ENCODE data around the gene C12orf76.
"Not testable (repeated sequence)": the region's sequence is repeated elsewhere in the genome, so short reads cannot be mapped to it uniquely, and the experiment has no call there.

The C12orf76 gene, protein sequence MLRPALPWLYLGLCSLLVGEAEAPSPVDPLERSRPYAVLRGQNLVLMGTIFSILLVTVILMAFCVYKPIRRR

DNA sequence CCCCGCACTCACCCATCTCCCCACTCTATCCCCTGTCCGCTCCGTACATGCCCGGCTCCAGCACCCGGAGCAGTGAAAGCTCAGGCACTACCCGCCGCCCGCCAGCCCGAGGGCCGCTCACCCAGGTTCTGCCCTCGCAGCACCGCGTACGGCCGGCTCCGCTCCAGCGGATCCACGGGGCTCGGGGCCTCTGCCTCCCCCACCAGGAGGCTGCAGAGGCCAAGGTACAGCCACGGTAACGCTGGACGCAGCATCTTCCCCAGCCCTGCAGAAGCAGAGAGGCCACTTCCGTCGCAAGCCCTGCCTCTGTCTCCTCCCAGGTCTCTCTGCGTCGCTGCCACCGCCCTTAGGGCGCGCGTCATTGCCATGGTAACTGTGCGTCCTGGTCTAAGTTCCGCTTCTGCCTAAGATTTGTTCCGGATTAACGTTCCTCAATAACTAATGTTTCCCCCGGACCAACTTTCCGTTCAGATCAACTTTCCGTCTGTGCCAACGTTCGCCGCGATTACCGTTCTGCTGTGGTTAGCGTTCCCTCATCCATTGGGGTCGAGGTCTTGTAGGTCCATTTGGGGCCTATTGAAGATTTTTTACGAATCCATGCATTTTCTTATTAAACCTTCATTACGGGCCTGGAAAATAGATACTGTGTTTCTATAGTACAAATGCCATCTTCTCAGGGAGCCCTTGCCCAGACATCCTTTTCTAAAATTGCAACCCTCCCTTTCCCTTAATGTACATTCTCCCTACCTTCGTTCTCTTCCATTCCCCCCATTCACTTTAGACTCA lies at the start of gene C12orf76:
Gene C12orf76, minus strand, starts transcription at position 281 of the 786 bp plus-strand sequence. Its CDS starts 27 bp downstream, at position 254.
- peak; percentile 99 for DNase-seq

DNA sequence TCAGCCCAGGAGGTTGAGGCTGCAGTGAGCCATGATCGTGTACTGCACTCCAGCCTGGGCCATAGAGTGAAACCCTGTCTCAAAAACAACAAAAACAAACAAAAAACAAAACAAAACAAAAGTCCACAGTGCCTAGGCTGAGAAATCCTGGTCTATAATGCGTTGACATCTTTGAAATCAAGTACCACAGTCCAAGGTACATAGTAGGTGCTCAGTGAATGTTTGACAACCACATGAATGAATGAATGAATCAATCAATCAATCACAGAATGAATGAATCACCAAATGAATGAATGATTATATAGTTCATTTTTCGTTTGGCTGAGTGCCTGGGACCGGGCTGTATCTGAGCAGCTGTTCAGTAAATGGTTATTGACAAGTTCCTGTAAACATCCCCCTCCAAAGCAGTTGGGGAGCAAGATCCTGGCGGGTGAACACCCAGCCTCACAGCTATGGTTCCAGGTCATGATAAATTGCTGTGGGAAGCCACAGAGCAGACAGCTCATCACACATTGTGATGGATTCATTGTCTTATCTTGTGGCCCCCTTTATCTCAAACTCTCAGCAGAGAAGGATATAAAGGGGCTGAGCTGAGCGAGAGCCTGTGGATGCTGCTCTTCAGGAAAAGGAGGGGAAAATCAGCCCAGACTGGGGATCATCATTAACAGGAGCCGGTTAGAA lies 45.4 kb upstream of the C12orf76 start:
- no peak for DNase-seq

DNA sequence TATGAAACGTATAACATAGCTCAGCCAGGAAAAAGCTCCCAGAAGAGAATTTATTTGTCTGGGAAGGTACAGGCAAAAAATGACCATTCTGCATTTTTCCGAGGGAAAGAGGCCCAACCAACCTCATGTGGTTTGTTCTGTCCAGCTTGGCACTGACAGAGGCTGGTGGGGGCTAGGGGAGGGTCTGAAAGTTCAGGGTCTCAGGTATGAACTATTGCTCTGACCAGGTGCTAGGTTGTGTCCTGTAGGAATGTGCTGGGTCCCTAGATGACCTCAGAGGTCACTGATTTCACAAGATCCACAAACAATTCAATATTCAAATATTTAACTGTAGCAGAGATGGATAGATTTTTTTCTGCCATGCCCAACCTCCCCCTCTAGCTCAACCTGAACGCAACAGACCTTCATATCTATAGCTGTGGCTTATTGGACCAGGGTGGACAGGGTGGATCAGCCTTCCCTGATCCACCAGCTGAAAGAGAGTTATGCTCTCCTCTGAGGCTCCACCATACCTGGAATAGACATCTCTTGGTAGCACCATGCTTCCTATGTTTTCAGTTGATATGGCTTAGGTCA lies 42.9 kb upstream of the C12orf76 start:
- DNase-seq = no peak

DNA sequence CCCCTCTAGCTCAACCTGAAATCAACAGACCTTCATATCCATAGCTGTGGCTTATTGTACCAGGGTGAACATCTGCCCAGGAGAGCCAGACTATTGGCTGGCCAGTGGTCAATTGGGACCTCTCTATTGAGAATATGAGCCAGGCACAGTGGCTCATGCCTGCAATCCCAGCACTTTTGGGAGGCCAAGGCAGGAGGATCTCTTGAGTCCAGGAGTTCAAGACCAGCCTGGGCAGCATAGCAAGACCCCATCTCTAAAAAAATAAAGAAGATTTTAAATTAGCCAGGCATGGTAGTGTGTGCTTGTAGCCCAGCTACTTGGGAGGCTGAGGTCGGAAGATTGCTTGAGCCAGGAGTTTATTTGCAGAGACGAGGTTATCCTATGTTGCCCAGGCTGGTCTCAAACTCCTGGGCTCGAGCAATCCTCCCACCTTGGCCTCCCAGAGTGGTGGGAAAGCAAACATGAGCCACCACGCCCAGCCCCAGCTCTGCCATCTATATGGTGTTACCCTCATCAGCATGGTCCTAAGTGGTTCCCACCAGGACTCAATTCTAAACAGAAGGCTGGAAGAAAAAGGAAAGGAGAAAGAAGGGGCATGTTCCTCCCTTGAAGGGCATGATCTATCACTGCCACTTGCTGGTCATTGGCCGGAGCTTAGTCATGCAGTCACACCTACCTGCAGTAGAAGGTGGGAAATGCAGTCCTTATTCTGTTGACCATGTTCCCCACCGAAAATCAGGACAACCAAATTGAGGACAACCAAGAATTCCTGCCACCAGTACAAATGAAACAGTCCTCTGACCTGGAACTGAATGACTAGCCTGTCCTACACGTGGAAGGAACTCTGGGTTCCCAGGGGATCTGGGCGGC lies 42.2 kb upstream of the C12orf76 start:
- DNase-seq = no peak

DNA sequence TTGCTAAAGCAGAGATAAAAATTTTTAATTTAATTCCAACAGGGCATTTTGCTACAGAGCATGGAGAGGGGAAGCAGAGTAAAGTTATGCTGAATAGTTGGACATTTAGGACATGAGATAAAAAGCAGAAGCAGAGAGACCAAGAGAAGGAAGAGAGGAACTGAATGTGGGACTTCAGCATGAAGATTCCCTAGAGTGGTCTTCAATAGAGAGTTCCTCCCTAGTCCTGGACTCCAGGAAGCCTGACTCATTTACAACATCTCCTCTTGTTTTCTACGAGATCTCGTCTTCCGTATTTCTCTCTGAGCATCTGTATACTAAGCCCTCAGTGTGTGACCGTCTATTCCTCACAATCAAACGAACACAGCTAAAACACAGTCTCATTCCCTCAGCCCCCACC lies 40.6 kb upstream of the C12orf76 start:
- DNase-seq = no peak

DNA sequence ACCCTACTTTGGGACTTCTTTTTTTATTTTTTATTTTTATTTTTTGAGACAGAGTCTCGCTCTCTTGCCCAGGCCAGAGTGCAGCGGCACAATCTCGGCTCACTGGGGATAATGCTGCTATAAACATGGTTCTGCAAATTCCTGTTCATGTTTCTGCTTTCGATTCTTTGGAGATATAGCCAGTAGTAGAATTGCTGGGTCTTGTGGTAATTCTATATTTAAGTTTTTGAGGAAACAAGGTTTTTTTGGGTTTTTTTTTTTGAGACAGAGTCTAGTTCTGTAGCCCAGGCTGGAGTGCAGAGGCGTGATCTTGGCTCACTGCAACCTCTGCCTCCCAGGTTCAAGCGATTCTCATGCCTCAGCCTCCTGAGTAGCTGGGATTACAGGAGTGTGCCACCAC lies 39.9 kb upstream of the C12orf76 start:
- DNase-seq = not testable (repeated sequence)

DNA sequence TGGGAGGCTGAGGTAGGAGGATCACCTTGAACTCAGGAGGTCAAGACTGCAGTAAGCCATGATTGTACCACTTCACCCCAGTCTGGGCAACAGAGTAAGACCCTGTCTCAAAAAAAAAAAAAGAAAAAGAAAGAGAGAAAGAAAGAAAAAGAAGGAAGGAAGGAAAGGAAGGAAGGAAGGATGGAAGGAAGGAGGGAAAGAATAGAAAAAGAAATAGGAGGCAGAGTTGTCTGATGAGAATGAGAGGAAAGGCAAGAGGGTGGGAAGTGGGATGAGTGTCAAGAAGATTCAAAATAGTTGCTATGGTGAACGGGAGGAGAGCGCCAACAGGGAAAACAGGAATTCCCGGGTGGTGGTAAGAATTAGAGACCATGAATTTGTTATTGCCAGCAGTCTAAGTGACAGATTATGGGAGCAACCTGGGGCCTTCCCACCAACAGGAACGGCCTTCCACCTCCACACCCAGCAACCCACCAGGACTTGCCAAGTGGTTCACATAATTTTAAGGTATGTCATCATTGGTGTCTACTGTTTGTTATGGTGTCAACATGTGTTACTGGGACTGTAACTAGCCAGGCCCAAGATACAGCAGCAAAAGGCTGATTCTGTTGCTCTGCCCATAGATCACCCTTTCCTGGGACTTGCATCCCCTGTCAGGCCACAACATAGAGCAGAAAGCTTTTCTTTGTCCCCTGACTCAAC lies 36.1 kb upstream of the C12orf76 start:
- DNase-seq = no peak

DNA sequence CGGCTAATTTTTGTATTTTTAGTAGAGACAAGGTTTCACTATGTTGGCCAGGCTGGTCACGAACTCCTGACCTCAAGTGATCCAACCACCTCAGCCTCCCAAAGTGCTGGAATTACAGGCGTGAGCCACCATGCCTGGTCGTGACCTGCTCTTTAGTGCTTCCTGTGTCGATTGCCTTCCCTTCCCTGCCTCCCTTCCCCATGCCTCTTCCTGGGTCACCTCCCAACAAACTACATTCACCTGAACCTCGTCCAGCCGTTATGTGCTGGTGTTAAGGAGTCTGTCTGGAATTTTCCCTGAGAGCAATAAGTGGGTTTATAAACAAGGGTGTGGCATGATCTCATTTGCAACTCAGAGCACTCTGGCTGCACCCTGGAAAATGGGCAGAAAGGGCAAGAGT lies 32.1 kb upstream of the C12orf76 start:
- DNase-seq = no peak

DNA sequence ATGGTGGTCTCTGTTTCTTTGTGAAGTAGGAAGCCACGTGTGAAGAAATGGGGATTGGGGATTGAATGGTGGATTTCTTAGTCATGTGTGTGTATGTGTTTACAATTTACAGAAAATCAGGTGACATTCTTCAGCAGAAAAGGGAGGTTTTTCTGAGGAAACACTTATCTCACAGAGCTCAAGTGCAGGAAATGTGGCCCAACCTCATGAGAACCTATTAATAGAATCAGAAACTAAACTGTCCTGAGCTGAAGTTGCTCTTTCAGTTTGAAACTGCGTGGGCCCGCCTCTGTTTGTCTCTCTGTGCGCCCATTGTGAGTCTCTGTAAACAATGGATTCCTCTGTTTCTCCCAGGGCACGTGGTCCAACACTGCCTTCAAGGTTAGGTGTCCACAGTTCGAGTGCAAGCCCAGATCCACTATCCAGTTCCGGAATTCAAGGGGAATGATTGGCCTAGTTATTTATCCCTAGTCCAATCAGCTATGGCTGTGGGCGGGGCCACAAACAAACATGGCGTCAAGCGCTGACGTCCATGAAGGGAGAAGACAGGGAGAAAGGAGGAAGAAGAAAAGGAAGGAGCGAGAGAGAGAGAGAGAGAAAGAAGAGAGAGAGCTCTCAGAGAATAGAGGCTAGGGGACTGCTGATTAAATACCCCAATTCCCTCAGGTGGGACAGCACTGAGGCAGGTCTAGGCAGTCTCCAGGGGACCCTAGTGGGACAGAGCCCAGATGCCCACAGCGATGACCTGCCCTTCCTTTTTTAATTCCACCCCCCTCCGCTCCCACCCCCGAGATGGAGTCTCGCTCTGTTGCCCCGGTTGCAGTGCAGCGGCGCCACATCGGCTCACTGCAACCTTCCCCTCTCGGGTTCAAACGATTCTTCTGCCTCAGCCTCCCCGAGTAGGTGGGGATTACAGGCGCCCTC lies 31.4 kb upstream of the C12orf76 start:
- DNase-seq = peak; percentile 96

DNA sequence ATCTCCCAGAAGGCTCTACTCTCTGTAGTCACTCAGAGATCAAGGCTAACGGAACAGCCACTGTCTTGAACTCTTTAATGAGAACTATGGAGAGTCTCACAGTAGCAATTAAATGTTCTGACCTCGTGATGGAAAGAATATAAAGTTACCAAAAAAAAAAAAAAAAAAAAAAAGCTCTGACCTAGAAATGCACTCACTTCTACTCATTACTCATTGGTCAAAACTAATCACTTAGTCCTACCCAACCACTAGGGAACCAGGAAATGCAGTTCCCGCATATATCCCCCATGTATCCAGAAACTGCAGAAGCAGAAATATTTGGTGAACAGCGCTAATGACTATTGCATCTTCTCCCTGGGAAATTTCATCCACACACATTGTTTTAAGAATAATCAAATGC lies 29.5 kb upstream of the C12orf76 start:
- DNase-seq = no peak

DNA sequence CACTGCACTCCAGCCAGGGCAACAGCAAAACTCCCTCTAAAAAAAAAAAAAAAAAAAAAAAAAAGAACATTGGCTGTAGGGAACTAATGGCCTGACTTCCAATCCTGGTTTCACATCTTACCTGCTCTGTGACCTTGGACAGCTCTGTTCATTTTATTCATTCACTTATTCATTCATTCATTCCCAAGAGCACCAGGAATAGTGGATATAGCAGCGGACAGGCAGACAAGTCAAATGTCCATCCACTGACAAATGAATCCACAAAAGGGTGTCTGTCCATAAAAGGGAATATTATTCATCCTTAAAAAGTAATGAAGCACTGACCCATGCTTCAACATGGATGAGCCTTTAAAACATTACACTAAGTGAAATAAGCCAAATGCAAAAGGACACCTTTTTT lies 27.6 kb upstream of the C12orf76 start:
- no peak for DNase-seq

DNA sequence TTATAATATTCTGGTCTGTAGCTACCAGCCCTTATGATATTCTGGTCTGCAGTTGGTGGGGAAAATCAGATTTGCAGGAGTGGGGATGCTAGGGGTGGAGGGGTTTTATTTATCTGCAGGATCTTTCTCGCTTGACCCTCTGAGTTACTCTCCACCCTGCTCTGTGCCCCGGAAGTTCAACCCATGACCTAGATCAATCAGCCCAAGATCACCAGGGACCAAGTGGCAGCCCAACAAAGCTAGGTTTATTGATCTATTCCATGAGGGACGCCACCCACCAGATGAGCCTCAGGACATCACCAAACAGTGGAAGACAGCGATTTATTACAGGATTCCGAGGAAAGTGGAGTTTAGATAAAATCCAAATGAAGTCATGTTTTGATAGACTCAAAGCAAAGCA lies 25.8 kb upstream of the C12orf76 start:
- DNase-seq = no peak

DNA sequence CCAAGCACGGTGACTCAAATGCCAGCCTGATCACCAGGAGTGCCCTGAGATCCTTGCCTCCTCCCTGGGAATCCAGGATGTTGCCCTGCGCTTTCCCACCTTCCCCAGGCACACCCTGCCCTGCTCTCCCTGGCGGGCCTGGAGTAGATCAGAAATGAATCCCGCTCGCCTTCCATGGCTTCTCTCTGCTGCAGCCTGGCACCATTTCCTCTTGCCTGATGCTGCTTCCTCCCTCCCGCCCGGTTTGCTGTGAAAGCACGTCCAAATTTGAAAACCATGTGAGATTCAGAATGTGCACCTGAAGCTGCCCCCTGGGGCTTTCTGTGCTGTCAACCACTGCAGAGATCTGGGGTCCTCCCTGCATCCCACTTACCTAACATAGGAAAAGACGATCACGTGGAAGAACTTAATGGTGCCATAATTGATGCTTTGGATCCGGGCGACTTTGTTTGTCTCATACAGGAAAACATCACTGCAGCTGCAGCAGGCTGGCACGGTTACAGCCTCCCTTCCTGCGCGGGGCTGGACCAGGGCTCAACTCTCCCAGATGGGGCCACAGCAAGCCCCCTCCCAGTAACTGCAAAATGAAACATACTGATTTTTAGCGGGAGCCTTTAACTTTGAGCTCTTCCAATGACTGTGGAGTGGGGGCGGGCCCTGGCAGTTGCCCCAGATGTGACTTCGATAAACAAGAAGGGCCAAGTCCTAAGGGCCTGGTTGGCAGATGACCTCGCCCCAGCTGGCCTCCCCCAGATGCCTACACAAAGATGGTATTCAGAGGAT lies 24.9 kb upstream of the C12orf76 start:
- peak; percentile 62 for DNase-seq

DNA sequence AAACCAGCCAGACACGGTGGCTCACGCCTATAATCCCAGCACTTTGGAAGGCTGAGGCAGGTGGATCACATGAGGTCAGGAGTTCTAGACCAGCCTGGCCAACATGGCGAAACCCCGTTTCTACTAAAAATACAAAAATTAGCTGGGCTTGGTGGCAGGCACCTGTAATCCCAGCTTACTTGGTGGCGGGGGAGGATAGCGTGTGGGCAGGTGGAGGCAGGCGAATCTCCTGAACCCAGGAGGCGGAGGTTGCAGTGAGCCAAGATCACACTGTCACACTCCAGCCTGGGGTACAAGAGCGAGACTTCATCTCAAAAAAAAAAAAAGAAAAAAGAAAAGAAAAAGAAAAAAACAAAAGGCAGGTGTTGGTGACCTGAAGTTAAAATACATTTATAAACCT lies 24.3 kb upstream of the C12orf76 start:
- DNase-seq = not testable (repeated sequence)

DNA sequence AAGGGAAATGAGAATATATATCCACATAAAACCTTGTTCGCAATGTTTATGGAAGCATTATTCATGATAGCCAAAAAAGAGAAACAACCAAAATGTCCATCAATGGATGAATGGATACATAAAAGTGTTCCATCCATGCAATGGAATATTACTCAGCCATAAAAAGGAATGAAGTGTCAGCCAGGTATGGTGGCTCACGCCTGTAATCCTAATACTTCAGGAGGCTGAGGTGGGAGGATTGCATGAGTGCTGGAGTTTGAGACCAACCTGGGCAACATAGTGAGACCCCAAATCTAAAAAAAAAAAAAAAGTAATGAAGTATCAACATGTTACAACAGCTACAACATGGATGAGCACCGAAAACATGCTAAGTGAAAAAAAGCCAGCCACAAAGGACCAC lies 23.6 kb upstream of the C12orf76 start:
- no peak for DNase-seq

DNA sequence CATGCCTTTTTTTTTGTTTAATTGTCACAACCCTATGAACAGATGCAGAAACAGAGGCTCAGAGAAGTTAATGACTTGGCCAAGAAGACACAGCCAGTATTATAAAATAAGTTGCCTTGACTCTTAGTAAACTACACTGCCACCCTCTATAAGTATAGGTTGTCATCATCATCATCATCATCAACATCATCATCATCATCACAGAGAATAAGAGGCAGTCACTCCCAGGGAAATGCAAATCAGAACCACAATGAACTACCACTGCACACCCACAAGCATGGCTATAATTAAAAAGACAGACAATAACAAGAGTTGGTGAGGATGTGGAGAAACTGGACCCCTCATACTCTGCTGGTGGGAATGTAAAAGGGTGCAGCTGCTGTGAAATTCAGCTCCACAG lies 23.2 kb upstream of the C12orf76 start:
- no peak for DNase-seq

DNA sequence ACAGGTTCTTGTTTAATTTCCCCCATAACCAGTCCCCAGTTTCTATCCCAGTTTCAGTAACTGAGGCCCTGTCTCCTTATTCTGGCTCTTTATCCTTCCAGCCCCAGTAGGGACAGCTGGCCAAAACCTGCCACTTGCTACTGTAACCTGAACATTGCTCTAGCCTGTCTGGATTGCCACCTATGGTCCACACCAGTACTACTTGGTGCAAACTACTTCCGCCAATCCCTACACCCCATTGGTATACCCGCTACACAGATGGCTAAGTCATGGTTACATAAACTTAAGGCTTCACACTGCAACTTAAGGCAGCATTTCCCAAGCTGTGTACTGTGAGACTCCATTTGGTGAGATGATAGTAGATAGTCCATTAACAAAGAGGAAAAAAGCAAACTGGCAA lies 20.3 kb upstream of the C12orf76 start:
- no peak for DNase-seq

DNA sequence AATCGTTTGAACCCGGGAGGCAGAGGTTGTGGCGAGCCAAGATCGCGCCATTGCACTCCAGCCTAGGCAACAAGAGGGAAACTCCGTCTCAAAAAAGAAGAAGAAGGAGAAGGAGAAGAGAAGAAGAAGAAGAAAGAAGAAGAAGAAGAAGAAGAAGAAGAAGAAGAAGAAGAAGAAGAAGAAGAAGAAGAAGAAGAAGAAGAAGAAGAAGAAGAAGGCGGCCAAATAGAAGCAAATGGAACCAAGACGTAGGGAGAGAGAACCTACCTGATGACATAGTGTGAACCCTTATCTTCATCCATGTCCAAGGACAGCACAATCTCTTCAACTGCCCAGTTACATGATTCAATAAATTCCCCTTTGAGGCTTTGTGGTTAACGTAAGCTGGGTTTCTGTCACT lies 19.8 kb upstream of the C12orf76 start:
- DNase-seq = not testable (repeated sequence)

DNA sequence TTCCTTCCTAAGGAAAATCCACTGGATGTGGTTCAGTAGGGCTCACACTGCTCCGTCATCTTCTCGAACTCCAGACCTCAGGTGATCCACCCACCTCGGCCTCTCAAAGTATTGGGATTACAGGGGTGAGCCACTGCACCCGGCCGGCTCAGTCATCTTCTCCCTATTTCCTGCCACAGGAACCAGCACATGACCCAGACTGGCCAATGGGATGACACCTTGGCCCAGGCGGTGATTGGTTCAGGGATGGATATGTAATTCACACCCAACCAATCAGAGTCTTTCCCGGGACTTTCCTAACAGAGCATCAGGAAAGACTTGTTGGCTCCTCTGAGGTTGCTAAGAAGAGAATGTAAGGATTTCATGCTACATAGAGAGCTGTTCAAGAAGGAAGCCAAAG lies 19.2 kb upstream of the C12orf76 start:
- DNase-seq = peak; percentile 34

DNA sequence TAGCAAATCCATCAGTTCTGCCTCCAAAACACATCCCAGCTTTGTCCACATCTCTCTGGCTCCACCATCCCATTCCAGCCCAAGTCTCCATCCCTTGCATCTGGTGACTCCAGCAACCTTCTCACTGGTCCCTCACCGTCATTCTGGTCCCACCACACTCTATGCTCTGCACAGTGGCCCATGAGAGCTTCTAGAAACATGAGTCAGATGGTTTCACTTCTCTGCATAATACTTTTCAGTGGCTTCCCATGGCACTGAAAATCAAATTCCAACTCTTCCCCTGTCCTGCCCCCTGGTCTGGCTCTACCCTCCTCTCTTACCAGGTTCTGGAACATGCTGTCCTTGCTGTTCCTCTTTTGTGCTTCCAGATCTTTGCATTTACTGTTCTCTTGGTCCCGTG lies 17.2 kb upstream of the C12orf76 start:
- DNase-seq = no peak

All from DMS53 (cell line).